Activated T-helper 1 cell treated with anti-CD3 and anti-CD28 coated beads, Interleukin-12 subunit alpha, Interleukin-12 subunit beta, Interleukin-2, Interleukin-4 antibody, amounts not matched to agents 30 ng/mL and 10 ng/mL and 1 ng/mL, durations not matched to agents 14 hours and 24 hours and 36 hours (primary cell): ENCODE data around the gene UNC5C. TPM values are rescaled to one million over a fixed set of nuclear protein-coding genes. Genes with fewer than 3 reads are reported as not detected.

Source experiments
- DNase-seq: peaks from one replicate; pipeline ENCODE4 v3.0.0; 2021; ENCODE audit warnings: low spot score
- H3K27ac Mint-ChIP-seq: one replicate; pipeline ENCODE4 v1.8.0; 2021; ENCODE audit warnings: mild to moderate bottlenecking, mixed read lengths
- H3K27me3 Mint-ChIP-seq: one replicate; pipeline ENCODE4 v1.8.0; 2022; ENCODE audit warnings: mild to moderate bottlenecking, moderate library complexity, mixed read lengths; ENCODE audit not compliant: insufficient read depth
- H3K36me3 Mint-ChIP-seq: one replicate; pipeline ENCODE4 v1.8.0; 2021; ENCODE audit warnings: low read depth, mixed read lengths
- H3K4me1 Mint-ChIP-seq: one replicate; pipeline ENCODE4 v1.8.0; 2021; ENCODE audit warnings: low read depth, mixed read lengths
- H3K4me3 Mint-ChIP-seq: one replicate; pipeline ENCODE4 v1.8.0; 2021; ENCODE audit warnings: mild to moderate bottlenecking, moderate library complexity, mixed read lengths
- H3K9me3 Mint-ChIP-seq: one replicate; pipeline ENCODE4 v1.8.0; 2021; ENCODE audit warnings: mixed read lengths
- intact Hi-C: fragments of 100-400 bp; cut with micrococcal nuclease; formaldehyde crosslinking; loops from one replicate; pipeline ENCODE4 v1.15.1; 2024
- total RNA-seq: library from RNA; stranded (reverse); gene quantifications from 2 replicates; pipeline ENCODE4 v1.2.3, GENCODE V29; 2022

UNC5C gene
- total RNA-seq, 1 donor from 2014 or later: not detected

DNA sequence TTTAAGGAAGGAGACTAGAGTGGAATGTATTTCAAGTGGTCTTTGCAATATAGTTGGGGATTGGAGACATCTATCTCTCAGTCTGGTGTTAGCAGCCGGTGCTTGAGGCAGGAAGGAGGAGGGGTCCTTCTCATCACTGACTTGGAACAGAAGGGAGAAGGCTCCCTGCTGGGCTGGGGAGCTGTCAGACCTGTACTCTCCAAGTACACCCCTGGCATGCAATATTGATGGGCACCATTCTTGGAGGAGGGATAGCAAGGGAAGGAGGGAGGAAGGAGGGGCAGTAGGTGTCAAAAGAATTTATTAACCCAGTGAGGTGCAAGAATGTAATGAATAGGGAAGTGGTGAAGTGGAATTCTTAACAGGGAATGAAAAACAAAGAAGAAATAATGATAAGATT lies 338.8 kb downstream of the UNC5C start:
- Mint-ChIP-seq H3K36me3 (no peaks in the 10 kb centered on the region), H3K9me3 (no peaks in the 10 kb centered on the region), H3K27me3 (peaks cover 3% of the 10 kb centered on the region), H3K27ac (no peak overlapping the region), H3K4me1 (no peaks in the 10 kb centered on the region), H3K4me3 (no peak overlapping the region)
- DNase-seq: no peak
- intact Hi-C loops: no loop called here

DNA sequence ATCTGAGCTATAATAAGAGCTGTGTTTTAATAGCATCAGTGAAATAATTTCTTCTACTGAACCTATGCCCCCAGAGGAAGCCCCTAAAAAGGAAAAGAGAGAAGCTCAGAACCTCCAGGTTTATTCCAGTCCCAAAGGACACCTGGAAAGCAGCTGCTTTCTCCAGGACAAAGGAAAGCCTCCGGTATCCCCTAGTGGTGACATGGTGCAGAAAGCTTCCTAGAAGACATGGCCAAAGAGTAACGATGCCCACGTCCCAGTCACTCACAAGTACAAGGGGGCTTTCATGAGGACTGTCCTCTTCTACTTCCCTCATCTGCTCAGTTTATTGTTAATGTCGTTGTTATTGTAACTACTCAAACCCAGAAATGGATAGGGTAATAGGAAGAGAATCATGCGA lies 343.9 kb downstream of the UNC5C start:
- H3K9me3 Mint-ChIP-seq: no peaks in the 10 kb centered on the region
- H3K27me3 Mint-ChIP-seq: no peaks in the 10 kb centered on the region
- no peaks in the 10 kb centered on the region for H3K36me3 Mint-ChIP-seq
- DNase-seq: no peak
- no peak overlapping the region for H3K4me3 Mint-ChIP-seq
- H3K27ac Mint-ChIP-seq: no peak overlapping the region
- intact Hi-C loops: no loop called here
- no peaks in the 10 kb centered on the region for H3K4me1 Mint-ChIP-seq

DNA sequence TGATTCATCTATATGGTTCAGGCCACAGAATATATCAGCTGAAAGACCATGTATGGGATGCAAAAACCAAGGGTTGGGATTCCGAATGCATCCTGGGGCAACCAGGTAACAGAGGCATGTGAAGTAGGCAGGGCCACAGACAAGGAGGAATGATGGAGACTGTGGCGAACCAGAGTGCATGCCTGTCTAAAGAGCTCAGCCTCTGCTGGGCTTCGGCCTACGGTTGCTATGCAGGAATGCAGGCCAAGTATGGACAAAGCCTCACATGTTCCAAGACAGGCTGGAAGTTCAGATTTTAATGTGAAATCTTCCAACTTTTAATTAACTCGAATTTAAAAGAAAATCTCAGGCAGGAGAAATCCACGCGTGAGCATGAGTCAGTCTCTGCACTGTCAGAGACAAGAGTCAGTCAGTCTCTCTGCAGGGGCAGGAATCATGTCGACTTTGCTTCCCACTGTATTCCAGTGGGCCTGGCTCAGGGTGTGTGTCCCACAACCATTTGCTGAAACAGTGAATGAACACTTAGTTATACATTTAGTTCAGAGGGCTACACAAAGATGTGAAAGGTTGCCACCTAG lies 344.4 kb downstream of the UNC5C start:
- no peak for DNase-seq
- no peaks in the 10 kb centered on the region for H3K9me3 Mint-ChIP-seq
- H3K4me3 Mint-ChIP-seq: no peak overlapping the region
- no peaks in the 10 kb centered on the region for H3K27me3 Mint-ChIP-seq
- H3K4me1 Mint-ChIP-seq: no peaks in the 10 kb centered on the region
- intact Hi-C loops: no loop called here
- no peaks in the 10 kb centered on the region for H3K36me3 Mint-ChIP-seq
- no peak overlapping the region for H3K27ac Mint-ChIP-seq

DNA sequence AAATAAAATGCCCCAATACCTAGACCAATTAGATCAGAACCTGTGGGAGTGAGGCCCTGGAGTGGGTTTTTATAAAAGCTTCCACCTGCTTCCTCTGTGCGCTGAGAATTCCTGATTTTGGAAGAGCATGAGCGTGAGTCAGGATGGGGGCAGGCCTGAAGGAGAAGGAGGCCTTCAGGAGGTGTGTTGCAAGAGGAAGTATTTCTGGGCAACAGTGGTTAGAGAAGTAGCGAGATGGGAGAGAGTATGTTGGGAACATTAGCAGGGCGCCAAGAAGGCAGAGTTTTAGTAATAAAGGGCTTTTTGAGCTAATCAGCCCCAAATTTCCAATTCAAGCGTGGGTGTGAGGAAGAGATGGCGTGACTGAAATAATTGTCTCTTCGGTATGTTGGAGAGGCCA lies 349.8 kb downstream of the UNC5C start:
- Mint-ChIP-seq H3K4me3 (no peak overlapping the region), H3K27ac (no peak overlapping the region), H3K36me3 (no peaks in the 10 kb centered on the region), H3K9me3 (no peaks in the 10 kb centered on the region), H3K4me1 (no peaks in the 10 kb centered on the region), H3K27me3 (no peaks in the 10 kb centered on the region)
- DNase-seq: no peak
- intact Hi-C loops: no loop called here

GRCh38 chr4:95197353-95197752 lies 351.4 kb downstream of the UNC5C start:
- no peak overlapping the region for H3K27ac Mint-ChIP-seq
- H3K27me3 Mint-ChIP-seq: no peaks in the 10 kb centered on the region
- H3K36me3 Mint-ChIP-seq: no peaks in the 10 kb centered on the region
- no peak overlapping the region for H3K4me3 Mint-ChIP-seq
- intact Hi-C loops: no loop called here
- DNase-seq: no peak
- H3K9me3 Mint-ChIP-seq: no peaks in the 10 kb centered on the region
- H3K4me1 Mint-ChIP-seq: peaks cover 5% of the 10 kb centered on the region

- Mint-ChIP-seq H3K9me3 (no peaks in the 10 kb centered on the region), H3K4me3 (no peak overlapping the region), H3K4me1 (peaks cover 15% of the 10 kb centered on the region), H3K36me3 (no peaks in the 10 kb centered on the region), H3K27ac (no peak overlapping the region), H3K27me3 (no peaks in the 10 kb centered on the region)
- DNase-seq: no peak
- intact Hi-C loops: no loop called here
These were observed 355.2 kb downstream of the UNC5C start for GRCh38 chr4:95193391-95194224.

- Mint-ChIP-seq H3K9me3 (no peaks in the 10 kb centered on the region), H3K36me3 (no peaks in the 10 kb centered on the region), H3K4me3 (no peak overlapping the region), H3K27ac (no peak overlapping the region), H3K4me1 (peaks cover 16% of the 10 kb centered on the region), H3K27me3 (no peaks in the 10 kb centered on the region)
- intact Hi-C loops: no loop called here
- DNase-seq: no peak
These were observed 357.2 kb downstream of the UNC5C start for GRCh38 chr4:95191537-95191936.

DNA sequence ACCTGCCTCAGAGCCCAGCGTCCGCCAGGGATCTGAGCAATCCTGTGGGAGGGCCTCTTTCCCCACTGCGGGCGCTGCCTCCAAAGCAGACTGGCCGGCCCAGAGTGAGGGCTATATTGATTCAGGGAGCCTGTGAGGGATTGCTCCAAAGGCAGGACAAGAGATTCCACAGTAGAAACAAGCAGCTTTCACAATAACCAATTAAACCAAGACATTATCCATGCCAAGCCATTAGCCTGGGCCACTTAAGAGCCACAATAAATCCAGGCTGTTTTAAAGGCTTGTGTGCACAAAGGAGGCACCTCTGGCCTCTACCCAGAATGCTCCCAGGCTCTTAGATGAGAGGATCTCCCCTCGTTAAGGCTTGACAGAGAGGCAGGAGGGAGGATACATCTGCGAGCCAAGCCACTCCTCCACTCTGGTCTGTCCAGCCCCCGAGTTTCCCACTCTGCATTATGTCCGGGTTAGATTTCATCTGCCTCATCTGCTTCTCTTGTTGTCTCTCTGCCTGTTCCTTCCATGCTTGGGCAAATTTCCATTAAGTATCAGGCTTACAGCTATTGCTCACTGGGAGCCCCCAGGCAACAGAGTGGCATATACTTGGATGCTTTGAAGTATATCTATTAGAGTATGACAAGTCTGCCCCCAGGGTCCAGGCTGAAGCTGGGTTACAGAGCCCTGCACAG lies 357.9 kb downstream of the UNC5C start:
- H3K27me3 Mint-ChIP-seq: no peaks in the 10 kb centered on the region
- no peak overlapping the region for H3K4me3 Mint-ChIP-seq
- no peaks in the 10 kb centered on the region for H3K36me3 Mint-ChIP-seq
- no peaks in the 10 kb centered on the region for H3K9me3 Mint-ChIP-seq
- H3K4me1 Mint-ChIP-seq: peaks cover 16% of the 10 kb centered on the region
- intact Hi-C loops: no loop called here
- no peak for DNase-seq
- no peak overlapping the region for H3K27ac Mint-ChIP-seq

DNA sequence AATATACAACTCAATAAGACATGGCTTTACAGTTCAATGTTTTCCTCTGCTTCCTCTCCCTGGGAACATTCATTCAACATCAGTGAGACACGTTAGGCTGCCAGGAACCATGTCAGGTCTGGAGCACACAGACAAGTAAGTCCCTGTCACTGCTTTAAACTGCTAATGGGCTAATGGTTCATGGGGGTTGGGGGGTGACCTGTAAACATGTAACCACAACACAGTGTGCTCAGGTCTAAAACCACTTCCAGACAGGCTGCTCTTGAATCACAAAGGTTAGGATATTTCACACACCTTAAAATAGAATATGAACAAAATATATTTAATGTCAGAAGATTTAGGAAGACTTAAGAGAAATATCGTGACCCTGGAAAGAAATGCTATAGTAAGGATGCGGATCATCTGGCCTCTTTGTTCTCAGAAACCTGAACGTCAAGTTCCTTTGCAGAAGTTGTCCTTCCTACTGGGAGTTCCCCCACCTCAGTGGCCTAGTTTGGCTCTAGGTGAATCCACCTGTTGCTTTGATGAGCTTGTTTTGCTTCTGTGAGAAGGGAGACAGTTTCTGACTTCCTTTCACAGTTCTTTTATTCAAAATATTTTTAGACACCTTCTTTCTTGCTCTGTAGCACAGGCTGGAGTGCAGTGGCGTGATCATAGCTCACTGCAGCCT lies 359.9 kb downstream of the UNC5C start:
- H3K36me3 Mint-ChIP-seq: no peaks in the 10 kb centered on the region
- peaks cover 16% of the 10 kb centered on the region for H3K4me1 Mint-ChIP-seq
- intact Hi-C loops: no loop called here
- no peaks in the 10 kb centered on the region for H3K27me3 Mint-ChIP-seq
- no peak overlapping the region for H3K27ac Mint-ChIP-seq
- no peak overlapping the region for H3K4me3 Mint-ChIP-seq
- no peak for DNase-seq
- H3K9me3 Mint-ChIP-seq: no peaks in the 10 kb centered on the region

DNA sequence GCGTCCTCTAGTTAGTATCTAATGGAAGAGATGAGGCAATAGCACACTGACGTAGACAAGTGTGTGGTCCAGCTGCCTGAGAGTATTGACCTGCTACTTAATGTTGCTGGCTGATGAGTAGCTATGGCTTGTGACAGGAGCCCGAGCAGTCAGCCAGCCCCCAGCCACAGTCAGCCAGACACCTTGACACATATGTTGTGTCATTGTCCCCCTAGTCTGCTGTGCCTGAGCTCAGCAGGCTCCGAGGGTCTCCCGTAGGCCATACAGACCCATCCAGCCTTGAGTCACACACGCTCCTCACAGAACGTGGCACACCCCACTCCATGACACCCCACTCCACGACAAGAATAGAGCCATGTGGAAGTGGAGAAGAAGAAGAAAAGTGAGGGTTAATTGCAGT lies 362.1 kb downstream of the UNC5C start:
- no peak for DNase-seq
- Mint-ChIP-seq H3K36me3 (no peaks in the 10 kb centered on the region), H3K9me3 (no peaks in the 10 kb centered on the region), H3K27me3 (no peaks in the 10 kb centered on the region), H3K27ac (no peak overlapping the region), H3K4me1 (peaks cover 11% of the 10 kb centered on the region), H3K4me3 (no peak overlapping the region)
- intact Hi-C loops: no loop called here

GRCh38 chr4:95183656-95184408 lies 364.9 kb downstream of the UNC5C start:
- peaks cover 3% of the 10 kb centered on the region for H3K4me1 Mint-ChIP-seq
- H3K9me3 Mint-ChIP-seq: no peaks in the 10 kb centered on the region
- no peak overlapping the region for H3K27ac Mint-ChIP-seq
- peaks cover 3% of the 10 kb centered on the region for H3K27me3 Mint-ChIP-seq
- H3K36me3 Mint-ChIP-seq: no peaks in the 10 kb centered on the region
- DNase-seq: no peak
- intact Hi-C loops: no loop called here
- H3K4me3 Mint-ChIP-seq: no peak overlapping the region

- no peaks in the 10 kb centered on the region for H3K36me3 Mint-ChIP-seq
- H3K9me3 Mint-ChIP-seq: peaks cover 4% of the 10 kb centered on the region
- DNase-seq: no peak
- H3K4me3 Mint-ChIP-seq: no peak overlapping the region
- intact Hi-C loops: no loop called here
- H3K27me3 Mint-ChIP-seq: peaks cover 3% of the 10 kb centered on the region
- no peaks in the 10 kb centered on the region for H3K4me1 Mint-ChIP-seq
- no peak overlapping the region for H3K27ac Mint-ChIP-seq
These were observed 366.8 kb downstream of the UNC5C start for GRCh38 chr4:95181996-95182306.
